SK-N-SH (cell line): ENCODE data around the gene RIOX2.

ENCODE experiments used
- EZH2phosphoT487 ChIP-seq: fragments of 200-600 bp; sonication (generic); IDR thresholded peaks from 2 replicates; pipeline ENCODE4 v1.6.1; 2017; ENCODE audit warnings: low read depth, mixed run types, mild to moderate bottlenecking, antibody characterized with exemption, moderate library complexity, borderline replicate concordance
- MXI1 ChIP-seq: IDR thresholded peaks from 2 replicates; pipeline ENCODE4 v1.6.1; 2012; ENCODE audit warnings: mild to moderate bottlenecking, low read depth, low read length, improper control_type of control experiment
- POLR2AphosphoS5 ChIP-seq: IDR thresholded peaks from 2 replicates; pipeline ENCODE4 v1.6.1; 2012; ENCODE audit warnings: low read depth, low read length
- RAD21 ChIP-seq: IDR thresholded peaks from 2 replicates; pipeline ENCODE4 v1.6.1; 2012; ENCODE audit warnings: mild to moderate bottlenecking, low read length
- SMC3 ChIP-seq: IDR thresholded peaks from 2 replicates; pipeline ENCODE4 v1.6.1; 2012; ENCODE audit warnings: low read depth, low read length, improper control_type of control experiment
- TF ChIP-seq, protein P1 (sequence below): fragments of 200-600 bp; sonication (generic); IDR thresholded peaks from 2 replicates; pipeline ENCODE4 v1.6.1; 2017; ENCODE audit warnings: antibody characterized with exemption, mild to moderate bottlenecking, moderate library complexity
- TF ChIP-seq, protein P2 (sequence below): fragments of 150-350 bp; IDR thresholded peaks from 2 replicates; pipeline ENCODE4 v1.6.1; 2017; ENCODE audit warnings: antibody characterized with exemption, low read length, low read depth, borderline replicate concordance

DNA sequence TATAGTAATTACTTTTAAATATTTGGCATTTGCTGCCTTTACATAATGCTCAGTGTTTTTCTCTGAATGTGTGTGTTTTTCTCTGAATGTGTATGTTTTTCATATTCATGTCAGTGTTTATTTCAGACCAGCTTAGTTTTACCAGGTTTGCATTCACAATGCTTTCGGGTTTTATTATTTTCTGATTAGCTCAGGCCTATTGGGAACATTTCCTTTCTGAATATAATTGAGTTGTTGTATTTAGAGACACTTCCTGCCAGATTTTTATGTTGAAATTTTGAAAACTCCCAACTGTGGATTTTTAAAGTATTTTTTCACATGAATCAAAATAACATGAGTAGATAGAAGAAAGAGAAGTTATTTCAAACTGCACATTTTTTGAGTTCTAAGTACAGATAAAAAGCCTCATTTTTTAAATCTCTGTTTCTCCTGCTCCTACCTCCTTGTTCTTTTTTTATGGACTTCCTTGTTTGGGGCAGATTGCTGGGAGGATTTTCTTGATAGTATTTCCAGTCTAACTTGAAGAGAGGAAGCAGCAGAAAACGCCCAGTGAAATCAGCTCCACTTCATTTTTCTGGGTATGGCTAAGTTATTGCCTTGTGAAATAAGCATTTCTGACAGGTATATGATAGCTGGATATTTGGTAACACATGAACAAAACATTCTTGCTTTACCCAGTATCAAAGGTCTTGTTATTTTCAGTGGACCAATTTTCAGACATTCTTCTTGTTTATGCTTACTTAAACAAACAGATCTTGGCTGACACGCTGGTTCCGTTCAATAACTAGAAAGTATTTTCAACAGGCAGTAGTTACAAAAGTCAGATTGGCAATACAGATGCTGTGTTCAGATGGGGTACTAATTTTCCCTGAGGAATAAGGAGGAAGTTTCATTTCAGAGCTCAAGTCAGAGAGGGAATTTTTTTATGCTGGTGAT lies 70.7 kb downstream of the RIOX2 start:
- TF ChIP-seq MXI1 (no peak), RAD21 (no peak), POLR2AphosphoS5 (no peak), EZH2phosphoT487 (no peak), SMC3 (no peak)
- TF ChIP-seq, protein P1, sequence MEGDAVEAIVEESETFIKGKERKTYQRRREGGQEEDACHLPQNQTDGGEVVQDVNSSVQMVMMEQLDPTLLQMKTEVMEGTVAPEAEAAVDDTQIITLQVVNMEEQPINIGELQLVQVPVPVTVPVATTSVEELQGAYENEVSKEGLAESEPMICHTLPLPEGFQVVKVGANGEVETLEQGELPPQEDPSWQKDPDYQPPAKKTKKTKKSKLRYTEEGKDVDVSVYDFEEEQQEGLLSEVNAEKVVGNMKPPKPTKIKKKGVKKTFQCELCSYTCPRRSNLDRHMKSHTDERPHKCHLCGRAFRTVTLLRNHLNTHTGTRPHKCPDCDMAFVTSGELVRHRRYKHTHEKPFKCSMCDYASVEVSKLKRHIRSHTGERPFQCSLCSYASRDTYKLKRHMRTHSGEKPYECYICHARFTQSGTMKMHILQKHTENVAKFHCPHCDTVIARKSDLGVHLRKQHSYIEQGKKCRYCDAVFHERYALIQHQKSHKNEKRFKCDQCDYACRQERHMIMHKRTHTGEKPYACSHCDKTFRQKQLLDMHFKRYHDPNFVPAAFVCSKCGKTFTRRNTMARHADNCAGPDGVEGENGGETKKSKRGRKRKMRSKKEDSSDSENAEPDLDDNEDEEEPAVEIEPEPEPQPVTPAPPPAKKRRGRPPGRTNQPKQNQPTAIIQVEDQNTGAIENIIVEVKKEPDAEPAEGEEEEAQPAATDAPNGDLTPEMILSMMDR: no peak
- TF ChIP-seq, protein P2, sequence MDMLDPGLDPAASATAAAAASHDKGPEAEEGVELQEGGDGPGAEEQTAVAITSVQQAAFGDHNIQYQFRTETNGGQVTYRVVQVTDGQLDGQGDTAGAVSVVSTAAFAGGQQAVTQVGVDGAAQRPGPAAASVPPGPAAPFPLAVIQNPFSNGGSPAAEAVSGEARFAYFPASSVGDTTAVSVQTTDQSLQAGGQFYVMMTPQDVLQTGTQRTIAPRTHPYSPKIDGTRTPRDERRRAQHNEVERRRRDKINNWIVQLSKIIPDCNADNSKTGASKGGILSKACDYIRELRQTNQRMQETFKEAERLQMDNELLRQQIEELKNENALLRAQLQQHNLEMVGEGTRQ: no peak
